Fibroblast of peridontal ligament (primary cell): ENCODE measurements around the gene EIF2B2.

Experiments used
- DNase-seq: peaks from one replicate; pipeline ENCODE4 v3.0.0-alpha.2; 2010; ENCODE audit errors: extremely low read depth

Gene EIF2B2

DNA sequence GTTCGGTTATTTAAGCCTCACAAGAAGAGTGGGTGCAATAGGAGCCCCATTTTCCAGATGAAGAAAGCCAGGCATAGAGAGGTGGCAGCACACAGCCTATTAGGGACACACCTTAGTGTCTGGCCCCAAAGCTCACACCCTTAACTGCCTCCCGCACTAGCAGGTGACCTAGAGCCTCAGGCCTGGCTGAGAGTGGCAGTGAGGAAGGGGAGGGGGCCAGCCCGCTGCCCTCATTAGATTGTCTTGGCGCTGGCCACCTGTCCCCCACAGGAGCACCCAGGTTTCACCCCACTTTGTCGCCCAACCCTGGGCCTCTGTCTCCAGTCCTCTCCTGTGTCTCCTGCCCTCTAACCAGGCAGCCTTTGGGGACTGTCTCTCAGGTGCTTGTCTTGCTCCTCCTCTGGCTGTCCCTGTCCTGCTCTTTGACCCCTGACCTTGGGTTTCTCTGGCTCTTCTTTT, 28.8 kb upstream of the EIF2B2 start:
- DNase-seq, result no peak

DNA sequence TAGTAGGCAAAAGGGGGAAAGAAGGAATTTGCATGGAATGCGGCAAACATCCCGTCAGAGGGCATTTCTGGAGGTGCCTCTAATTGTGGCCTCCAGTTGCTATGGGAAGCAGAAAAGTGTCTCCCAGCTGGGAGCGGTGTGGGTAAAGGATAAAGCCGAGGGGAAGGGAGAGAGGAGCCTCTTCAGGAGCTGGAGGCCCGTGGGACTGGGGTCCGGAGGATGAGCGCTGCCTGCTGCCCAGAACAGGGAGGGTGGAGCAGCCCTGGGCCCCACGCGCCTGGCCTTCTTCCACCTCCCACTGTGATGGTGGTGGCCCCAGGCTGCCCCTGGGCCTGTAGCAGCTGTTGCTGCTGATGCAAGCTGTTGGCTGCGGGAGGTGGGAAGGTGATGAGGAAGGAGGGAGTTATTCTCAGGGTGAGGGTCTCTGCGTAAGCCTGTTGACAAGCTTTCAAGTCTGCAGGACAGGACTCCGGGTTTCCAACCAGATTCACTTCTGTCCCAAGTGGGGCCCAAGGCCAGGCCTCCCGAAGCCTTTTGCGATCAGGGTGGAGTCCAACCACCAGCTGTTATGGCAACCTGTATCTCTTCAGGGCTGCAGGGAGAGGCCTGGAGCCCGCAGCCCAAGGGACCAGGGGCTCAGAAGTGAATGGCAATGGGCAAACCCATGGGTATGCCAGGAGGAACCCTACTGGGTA, 28.2 kb upstream of the EIF2B2 start:
- DNase-seq, result no peak

DNA sequence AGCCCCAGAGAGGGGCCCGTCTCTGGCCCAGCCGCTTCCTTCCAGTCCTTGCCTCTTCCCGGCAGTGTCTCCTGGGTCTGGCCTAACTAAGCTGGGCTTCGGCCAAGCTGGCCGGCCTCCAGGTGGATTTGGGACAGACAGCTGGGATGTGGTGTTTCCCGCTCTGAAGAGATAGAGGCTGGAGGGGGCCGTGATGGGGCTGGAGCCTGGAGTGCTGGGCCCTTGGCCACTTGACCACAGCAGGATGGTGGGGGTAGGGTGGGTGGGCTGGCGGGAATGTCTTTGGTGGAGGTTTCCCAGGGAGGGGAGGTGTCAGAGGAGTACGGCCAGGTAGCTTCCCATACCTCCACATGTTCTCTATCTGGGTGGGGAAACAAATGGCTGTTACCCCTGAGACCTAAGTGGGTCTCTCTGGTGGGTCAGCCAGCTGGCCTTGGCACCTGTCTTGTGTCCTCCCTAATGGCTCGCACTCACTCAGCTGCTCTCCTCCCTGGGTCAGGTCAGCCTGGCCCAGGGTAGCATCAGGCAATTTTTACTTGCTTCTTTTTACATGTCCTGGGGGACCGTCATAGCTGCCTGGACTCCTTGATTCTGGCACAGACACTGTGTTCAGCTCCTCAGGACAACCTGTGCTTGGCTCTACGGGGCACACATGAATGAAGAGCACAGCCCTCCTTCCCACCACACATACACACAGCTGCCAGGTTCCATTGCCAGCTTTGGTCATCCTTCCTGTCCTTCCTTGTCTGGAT, 27.5 kb upstream of the EIF2B2 start:
- DNase-seq, result no peak

DNA sequence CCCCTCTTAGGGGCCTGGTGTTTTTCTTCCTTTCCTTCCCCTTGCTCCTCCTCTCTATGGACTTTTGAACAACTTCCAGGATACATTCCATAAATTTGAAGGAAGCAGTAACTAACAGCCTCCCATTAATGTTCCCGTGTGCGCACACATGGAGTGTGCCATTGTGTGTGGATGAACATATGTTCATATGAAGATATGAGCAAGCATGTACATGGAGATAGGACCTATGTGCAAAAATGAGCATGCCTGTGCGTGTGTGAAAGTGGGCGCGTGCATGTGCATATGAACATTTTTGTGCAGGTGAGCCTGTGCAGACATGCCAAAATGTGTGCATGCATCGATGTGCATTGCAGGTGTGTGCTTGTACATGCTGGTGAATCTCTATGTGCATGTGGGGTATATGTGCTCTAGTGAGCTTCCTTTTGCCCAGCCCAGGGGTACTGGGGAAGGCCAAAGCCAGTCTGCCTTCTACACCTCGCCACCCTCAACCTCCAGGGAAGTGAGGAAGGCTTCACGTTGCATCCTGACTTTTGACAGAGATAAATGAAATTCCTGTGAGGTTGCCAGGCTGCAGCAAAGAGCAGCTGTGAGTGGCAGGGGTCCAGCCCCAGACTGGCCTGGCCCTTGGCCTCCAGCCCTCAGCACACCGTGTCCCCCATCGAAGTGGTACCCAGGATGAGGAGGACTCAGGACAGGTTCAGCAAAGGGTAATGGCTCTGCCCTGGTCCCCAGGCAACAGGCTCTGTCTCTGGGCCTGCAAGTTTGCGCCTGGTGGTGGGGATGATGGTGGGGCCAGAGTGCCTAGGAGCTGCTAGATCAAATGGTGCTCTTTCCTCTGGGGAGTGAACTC, 26.2 kb upstream of the EIF2B2 start:
- no peak for DNase-seq

DNA sequence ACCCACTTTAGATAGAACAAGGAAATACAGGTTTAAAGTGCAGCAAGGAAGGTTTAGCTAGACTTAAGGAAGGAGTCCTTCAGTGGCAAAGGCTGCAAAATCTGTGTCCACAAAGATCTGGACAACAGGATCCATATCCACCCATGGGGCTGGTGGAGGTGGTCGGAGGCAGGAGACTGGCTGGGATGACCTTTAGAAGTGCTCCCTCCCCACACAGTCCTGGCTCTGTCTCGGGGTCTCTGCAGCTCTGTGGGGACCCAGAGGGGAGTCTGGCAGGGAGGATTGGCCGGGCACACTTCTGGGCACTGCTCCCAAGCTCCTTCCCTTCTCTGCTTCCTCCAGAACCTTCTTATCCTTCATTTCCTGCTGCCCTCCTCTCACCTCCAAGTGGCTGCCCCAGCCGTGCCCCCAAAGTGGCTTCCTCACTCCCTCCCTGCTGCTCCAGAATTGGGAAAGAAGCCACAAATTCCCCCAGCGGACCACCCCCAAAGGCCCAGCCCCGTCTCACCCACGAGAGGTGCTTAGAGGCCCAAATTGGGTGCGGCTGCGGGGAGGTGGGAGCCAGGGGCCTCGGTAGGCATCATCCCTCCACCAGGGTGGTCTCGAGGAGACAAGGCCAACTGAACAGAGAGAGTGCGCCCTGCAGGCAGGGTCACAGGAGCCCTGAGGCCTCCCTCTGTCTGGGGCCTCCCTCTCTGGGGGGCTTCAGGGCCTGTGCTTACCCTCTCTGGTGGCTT, 25.4 kb upstream of the EIF2B2 start:
- no peak for DNase-seq

DNA sequence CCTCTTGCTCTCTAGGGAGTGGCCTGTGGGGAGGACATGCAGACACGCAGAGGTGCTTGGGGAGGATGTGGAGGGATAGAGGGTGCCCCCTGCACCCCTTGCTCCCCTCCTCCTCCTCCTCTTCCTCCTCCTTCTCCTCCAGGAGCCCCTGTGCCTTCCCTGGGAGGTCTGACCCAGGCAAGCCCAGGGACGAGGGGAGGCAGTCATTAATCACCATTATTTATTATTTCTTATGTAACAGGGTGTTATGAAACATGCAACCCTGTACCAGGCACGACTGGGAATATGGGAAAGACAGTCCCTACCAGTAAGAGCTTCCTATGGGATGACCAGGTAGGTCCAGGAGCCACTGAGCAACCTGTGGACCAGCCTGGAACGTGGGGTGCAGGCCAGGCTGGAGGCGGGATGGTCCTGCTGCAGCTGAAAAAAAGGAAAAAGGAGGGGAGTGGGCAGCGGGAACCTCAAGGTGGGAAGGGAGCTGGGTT, 24.8 kb upstream of the EIF2B2 start:
- DNase-seq, result no peak

DNA sequence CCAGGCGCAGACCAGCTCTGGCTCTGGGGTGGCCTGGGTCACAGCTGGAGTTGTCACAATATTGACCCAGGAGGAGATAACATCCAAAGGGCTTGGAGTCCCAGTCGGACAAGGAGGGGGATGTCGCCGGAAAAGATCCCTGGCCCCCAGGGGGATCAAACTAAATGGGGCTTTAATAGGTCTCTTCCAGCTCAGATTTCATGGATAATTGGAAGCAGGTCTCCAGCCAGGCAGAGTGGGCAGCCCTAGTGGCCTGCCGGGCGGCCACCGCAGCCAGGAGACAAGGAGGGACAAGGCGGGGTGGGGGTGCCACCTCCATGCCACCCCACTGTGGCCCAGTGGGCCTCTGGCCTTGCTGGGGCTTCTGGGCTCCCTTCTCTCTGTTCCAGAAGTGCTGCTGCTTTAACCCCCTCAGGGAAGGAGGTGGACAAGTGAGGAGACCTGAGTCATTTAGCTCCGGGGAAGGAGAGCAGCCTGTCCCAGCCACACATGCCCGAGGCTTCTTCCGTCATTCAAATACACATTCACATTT, 24.2 kb upstream of the EIF2B2 start:
- no peak for DNase-seq

DNA sequence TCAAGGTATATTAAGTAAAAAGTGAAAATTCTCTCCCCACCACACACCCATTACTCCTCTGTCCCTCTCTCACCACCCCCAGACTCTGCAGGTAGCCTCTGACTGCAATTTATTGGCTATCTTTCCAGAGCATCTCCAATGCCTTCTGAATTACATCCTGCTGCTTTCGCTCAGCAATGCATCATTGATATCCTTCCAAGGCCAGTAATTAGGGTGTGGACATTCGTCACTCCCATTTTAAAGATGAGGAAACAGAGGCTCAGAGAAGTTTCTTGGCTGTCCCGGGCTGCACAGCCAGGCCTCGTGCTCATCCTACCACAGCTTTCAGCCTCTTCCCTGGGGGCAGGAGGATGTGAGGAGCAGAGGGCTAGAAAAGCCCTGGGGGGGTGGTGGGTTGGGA, 23.7 kb upstream of the EIF2B2 start:
- DNase-seq, result no peak

DNA sequence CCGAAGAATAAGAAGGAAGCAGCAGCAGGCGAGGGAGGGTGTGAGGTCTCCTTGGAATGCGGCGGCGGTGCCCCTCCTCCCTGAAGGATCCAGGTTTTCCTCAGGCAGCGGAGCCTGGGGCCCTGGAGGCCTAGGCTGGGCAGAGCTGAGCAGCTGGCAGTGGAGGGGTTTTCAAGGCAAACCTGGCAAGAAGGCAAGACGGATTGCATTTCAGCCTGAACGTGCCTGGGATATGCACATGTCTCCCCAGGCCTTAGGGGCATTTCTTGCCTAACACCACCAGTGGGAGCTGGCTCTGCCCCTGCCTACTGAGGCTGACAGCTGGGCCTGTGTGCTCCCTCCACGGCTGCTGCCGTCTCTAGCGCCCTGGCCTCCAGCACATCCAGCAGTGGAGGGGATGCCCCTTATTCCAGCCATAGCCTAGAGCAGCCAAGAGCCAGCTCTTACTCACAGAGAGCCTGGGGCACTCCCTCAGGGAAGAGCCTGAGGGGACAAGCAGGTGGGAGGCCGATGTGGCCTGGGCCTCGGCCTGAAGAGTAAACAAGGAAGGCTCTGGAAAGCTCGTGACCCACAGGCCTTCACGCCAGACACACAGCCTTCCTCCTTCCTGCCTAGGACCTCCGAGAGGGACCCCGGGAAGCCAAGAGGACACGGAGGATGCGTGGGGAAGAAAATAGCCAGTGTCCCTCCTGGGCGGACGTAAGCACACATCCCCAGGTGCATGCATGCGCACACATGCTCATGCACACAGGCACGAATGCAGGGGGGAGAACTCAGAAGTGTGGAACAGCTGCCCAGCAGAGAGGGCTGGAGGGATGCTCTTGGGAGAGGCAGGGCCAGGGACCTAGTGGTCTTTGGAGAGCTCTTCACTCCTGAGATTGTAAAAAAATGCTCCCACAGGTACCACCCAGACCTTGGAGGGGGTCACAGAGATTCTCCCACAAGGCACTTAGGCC, 23.0 kb upstream of the EIF2B2 start:
- DNase-seq, result peak; percentile 69

DNA sequence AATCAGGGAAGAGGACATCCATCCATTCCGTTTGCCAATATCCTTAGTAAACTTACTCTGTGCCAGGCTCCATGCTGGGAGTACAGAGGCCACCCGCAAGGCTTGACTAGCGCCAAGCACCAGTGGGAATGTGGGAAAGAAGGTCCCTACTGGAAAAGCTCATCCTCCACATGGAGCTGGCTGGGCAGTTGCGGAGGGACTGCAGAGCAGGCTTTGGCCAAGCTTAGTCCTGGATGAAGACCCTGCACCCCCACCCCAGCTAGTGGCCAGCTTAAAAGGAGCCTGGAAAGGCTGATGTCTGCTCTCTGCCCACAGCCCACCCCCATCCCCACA, 22.4 kb upstream of the EIF2B2 start:
- peak; percentile 2 for DNase-seq

DNA sequence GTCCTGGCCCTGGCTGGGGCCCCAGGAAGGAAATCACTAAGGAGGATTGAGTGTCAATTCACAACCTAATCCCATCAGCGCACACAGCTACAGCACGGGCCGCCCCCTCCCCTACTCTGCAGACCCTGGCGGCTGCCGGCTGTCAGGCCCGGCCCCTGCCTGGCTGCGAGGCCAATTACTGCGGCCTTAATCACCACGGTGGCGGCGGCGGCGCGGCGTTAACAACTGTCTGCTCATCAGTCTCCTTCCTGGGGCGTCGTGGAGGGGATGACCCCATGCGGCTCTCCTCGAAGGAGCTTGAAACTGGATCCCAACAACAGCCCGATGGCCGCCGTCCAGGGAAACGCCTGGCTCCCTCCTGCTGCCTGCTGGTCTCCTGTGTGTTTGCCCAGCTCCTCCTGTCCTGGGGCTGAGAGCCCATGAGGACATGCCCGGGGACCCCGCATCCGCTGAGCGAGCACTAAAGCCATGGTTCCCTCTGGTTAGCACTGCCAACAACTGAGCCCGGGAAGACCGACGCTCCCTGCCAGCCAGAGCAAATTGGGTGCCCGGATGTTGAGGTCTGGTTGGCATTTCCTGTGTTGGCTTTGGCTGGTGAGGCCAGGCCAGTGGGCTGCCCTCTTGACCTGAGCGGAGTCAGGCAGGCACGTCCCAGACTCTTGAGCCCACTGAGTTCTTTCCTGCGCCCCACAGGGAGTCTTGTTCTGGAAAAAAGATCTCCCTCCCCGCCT, 21.8 kb upstream of the EIF2B2 start:
- DNase-seq, result peak; percentile 35

DNA sequence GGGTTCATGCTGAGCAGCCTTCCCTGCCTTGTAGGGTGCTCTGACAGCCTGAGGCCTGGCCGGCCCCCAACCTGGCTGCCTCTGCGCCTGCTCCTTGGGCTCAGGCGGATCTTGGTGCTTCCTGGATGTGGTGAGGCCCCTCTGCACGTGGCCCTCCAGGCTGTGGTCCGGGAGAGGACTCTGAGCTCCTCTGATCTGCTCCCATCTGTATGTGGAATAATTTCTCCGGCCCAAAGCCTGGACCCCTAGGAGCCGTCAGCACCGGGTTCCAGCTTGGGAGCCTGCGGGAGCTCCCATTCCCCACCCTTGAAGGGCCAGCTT, 21.3 kb upstream of the EIF2B2 start:
- DNase-seq, result no peak

DNA sequence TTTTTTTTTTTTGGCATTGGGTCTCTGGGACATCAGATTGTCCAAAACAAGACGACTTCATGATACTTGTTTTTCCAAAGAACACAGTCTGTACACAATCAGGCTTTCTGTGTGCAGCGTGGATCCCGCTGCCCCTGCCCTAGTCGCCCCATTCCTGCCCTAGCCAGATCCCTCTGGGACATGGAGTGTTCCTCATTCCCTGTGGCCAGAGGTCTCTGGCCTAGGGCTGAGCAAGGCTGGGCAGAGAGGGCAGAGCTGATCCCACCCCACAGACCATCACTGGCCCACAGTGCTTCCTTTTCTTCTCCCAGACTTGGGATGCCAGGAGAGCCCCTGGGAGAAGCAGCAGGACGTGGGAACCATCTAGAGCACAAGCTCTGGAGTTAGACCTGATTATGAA, 20.9 kb upstream of the EIF2B2 start:
- DNase-seq, result no peak

DNA sequence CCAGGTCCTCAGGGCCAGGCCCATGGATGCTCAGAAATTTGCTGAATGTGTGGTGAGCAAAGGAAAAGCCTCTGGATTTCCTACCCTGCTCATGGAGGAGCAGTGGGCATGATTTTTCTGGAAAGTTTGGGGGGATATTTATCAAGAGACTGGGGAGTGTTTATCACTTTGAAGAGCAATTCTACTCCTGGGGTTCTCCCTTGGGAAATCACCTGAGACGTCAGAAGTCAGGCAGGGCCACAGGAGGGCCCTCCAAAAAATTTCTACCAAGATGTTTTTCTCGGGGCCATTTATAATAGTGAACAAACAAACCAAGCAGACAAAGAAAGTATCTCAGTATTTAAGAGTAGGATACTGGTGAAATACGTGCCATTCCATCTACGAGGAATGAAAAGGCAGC, 20.1 kb upstream of the EIF2B2 start:
- no peak for DNase-seq

DNA sequence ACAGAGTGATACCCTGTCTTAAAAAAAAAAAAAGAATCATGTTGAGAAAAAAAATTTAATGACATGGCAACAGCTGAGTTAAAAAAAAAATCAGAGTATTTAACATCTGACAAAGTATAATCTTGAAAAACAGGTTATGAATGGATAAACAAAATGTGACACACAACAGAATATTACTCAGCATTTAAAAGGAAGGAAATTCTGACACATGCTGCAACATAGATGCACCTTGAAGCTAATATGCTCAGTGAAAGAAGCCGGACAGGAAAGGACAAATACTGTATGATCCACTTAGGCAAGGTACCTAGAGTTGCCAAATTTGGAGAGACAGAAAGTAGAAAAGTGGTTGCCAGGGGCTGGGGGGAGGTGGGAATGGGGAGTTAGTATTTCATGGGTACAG, 19.4 kb upstream of the EIF2B2 start:
- DNase-seq, result no peak

DNA sequence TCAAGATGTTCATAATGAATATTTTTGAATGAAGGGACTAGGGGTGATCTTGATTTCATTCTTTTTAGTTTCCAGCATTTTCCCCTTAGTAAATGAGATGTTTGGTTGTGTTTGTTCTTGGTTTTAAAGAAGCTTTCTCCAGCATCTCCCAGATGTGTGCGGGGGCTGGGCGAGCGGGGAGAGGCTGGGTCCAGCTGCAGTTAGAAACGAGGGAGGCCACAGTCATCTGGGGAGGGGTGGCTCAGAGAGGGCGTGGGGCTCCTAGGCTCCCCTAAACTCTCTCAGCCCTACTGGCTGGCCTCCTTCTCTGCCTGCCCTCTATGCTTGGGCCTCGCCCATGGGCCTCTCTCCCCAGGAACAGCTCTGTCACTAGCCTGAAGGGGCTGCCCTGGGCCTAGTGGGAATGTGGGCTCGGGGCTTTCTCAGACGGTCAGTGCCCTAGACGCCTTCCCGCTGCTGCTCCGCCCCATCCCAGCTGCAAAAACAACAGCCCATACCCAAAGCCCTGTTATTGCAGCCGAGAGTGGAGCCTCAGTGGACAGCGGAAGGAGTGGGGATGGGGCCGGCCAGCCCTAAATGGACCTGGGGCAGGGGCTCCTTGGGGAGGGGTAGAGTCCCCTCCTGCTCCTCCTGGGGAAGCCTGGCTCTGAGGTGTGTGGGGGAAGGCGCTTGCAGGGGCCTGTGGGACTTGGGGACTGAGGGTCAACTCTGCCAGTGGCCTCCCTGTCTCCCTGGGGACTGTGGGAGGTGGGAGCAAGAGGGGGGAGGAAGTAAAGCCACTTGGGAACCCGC, 18.3 kb upstream of the EIF2B2 start:
- no peak for DNase-seq

DNA sequence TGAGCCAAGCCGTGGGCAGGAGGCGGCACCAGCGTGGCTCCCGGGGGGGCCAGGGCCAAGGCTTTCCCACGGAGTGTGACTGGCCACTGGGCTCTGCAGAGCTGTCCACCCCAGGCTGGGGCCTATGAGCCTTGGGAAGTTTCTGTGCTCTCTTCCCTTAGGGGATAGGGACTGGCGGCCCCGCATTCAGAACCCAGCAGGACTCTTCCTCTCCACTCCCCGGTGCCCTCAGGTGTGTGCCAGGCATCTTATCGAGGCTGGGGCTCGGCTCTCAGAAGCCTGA, 17.8 kb upstream of the EIF2B2 start:
- no peak for DNase-seq

DNA sequence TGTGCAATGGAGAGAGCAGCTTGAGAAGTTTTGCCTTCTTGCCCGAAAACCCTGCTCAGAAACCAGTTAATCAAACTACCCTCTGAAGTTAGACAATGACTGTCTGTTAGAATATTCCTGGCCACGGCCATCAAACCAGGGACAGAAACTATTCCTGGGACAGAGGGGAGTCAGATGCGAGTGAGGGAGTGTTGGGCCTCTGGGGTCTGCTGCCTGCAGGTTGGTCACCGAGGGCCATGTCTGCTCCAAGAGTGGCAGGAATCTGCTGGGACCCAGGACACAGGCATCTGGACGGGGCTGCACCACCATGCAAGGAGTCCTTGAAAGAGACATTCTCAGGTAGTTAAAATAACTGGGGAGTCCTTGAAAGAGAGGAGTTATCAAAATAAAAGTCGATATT, 16.9 kb upstream of the EIF2B2 start:
- no peak for DNase-seq

DNA sequence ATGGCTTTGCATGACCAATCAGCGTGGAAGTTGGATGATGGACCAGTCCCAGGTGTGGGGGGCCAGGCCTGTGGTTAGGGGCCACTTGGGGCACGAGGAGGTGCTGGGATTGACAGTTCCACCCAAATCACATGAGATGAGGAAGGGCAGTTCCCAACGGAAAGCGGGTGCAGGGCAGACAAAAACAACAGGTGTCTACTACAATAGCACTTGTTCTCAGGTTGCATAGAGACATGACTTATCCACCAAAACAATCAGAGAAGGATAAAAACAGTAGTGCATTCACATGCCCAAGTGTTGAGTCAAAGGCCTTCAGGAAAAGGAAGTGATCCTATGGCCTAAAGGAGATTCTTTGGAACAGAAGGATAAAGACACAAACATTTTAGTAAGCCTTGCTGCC, 14.6 kb upstream of the EIF2B2 start:
- peak; percentile 25 for DNase-seq
